Colon (tissue), 2 donors: ENCODE measurements around the gene STOX2.

Experiments
- FAIRE-seq: peaks from 2 replicates; lab custom pipeline; 2012; peaks lifted over from hg19 to GRCh38; lab: Jason Lieb, UNC
- donor health status: control.
- donor health status: control.

Gene STOX2, protein sequence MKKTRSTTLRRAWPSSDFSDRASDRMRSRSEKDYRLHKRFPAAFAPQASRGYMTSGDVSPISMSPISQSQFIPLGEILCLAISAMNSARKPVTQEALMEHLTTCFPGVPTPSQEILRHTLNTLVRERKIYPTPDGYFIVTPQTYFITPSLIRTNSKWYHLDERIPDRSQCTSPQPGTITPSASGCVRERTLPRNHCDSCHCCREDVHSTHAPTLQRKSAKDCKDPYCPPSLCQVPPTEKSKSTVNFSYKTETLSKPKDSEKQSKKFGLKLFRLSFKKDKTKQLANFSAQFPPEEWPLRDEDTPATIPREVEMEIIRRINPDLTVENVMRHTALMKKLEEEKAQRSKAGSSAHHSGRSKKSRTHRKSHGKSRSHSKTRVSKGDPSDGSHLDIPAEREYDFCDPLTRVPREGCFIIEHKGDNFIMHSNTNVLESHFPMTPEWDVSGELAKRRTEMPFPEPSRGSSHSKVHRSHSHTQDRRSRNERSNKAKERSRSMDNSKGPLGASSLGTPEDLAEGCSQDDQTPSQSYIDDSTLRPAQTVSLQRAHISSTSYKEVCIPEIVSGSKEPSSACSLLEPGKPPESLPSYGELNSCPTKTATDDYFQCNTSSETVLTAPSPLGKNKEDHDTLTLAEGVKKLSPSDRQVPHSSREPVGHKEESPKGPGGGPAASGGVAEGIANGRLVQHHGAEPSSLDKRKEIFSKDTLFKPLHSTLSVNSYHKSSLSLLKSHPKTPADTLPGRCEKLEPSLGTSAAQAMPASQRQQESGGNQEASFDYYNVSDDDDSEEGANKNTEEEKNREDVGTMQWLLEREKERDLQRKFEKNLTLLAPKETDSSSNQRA (N-terminal part only)

DNA sequence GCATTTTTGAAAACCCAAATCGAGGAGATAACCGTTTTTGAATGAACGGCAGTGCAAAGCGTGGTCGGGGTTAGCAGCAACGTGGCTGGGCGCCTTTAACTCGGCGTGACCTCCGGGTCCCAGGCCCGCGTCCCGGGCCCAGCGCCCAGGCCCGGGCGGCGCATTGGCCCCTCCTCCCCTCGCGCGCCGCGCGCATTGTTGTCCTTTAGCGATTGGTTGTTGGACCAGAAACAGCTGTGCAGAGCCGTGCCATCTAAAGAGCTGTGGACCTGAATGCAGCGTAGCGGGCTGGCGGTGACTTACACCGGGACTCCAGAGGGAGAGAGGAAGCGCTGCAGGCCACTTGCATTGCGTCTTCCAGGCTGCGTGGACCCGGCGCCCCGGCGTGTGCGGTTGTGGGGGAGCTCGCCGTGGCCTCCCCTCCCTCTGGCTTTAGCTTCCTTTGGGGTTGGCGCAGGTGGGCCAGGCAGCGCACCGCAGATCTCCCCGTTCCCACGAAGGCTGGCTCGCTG is at the start of gene STOX2:
STOX2 (plus strand) TSS at position 227 of the 512 bp plus-strand sequence. CDS start 1,484 bp downstream, outside the sequence.
- no peak for FAIRE-seq

DNA sequence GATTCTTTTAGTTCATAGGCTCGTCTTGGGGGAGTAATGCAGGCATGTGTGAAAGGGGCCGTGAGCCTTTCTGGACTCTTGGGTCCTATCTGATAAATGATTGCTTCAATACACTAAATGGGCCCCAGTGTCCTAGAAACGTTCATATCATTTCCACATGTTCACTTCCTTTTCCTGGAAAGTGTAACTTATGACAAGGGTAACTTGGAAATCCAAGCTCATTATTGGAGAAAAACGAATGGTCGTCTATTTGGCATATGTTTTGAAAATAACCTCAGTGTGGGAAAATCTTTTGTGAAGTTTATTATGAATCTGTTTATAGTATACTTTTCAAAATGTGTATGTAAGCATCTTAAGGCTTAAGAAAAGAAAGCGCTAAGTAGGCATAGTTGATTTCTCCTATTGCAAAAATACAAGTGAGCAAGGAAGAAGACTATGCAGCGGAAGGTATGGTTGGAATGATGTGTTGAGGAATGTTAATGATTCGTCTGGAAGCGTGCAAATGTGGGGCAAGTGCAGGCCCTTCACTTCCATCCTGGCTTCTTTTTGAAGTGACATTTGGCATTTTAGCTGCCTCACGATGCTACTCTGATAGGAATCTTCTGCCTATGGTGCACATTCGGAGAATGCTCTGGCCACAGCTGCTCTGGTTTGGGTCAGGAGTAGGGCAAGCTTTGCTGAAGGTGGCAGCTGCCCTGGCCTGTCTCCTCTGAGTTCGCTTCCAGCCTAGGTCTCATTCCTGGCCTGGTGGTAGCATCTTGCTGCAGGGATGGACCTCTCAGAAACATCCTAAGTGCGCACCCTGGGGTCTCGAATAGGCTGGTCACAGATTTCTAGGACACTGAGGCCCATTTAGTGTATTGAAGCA is 49.5 kb upstream of the STOX2 start:
- FAIRE-seq: no peak

DNA sequence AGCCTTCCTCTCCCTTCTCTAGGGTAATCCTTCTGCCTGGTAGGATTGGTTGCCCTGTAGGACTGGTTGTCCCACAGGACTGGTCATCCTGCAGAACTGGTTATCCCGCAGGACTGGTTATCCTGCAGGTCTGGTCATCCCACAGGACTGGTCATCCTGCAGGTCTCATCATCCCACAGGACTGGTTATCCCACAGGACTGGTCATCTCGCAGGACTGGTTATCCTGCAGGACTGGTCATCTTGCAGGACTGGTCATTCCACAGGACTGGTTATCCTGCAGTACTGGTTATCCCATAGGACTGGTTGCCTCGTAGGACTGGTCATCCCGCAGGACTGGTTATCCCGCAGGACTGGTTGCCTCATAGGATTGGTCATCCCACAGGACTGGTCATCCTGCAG is 48.1 kb upstream of the STOX2 start:
- no peak for FAIRE-seq

DNA sequence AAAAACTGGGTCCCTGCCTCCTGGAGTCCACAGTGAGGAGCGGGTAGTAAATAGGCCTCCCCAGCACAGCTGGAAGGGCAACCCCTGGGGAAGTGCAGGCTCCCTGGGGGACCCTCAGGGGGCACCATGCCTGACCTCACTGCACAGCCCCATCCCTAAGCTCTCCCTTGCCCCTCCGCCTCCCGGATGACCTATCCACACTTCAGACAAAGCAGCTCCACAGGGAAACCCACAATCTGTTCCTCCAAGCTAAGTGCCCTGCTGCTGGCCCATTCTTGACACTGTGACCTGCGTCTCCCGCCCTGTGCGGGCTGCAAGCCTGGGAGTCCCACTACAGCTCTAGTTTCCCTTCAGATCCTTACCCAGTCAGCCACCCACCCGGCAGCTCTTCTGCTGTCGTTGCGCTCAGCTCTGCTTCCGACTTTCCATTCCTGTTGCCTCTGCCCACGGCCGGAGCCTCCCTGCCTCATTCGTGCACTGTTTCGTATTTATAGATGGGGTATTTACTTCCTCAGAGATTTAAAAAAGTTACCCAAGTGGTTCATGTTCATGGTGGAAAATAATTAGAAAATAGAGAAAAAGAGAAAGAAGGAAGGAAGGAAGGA is 47.0 kb upstream of the STOX2 start:
- no peak for FAIRE-seq

DNA sequence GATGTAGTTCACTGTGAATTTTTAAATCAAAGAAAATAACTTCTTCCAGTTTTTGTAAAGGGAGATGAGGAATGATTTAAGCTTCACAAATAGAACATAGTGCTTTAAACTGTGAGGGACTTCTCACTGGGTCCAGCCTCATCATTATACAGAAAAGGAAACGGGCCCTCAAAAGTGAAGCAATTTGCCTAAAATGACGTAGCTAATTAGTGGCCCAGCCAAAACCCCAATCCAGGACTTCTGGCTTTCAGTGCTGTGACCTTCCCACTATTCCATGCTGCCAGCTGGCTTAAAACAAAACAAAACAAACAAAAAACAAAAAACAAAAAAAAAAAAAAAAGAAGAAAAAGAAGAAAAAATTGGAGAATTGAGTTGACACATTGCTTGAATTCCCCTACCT is 45.0 kb upstream of the STOX2 start:
- FAIRE-seq: no peak

DNA sequence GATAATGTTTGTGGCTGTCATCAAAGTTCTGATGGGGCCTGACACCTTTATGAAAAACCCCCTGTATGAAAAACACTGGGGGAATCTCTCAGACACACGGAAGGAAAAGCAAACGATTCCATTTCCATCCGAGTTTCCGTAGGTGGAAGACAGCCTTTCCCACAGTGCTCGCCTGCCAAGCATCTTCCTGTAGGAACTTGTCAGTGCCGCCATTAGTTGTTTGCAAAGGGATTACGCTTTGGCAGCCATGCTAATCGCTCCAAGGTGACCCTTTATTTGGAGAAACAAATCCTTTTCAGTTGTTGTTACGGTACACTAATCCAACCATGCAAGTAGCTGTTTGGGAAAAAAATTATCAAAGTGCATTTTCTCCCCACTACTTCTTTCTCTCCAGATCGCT is 44.4 kb upstream of the STOX2 start:
- FAIRE-seq: no peak

DNA sequence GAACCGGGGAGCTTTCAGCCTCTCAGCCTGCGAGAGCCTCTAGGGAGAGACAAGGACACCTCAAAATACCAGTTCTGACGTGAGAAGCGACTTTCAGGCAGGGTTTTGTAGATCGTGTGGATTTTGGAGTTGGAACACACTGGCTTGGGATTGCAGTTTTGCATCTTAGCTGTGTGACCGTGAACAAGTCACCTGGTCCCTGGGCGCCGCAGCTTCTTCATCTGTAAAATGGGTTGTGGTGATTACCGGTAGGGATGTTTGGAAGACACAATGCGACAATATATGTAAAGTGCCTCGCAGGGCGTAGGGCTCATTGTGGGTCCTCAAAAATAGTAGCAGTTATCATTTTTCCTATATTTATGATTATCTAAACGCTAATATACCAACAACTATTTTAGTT is 43.7 kb upstream of the STOX2 start:
- FAIRE-seq: no peak

DNA sequence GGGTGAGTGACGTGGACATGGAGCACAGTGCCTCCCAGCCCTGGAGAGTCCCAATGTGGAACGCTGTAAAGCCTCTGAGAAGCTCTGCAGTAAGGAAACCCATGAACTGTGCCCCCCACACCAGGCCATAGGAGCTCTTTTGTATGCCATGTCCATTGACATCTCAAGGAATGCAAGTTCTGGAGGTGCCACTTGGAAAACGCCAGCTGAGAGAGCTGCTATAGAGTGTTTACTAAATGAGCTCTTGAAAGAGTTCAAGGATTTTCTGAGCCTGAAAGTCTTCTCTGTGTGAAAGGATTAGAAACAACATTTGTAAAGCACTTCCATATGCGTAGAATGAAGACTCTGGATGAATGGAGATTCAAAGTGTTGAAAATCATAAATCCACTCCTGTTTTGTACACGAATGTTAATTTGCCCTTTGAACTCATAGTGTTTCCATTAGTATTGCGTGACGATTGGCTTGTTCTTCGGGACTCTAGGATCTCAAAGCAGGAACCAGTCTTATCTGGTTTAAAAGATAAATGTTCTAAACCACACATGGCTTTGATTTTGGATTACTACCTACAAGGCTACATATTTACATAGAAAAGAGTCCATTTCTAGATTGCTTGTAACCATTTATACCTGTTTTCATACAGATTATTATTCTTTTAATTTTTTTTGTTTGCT is 41.8 kb upstream of the STOX2 start:
- no peak for FAIRE-seq

DNA sequence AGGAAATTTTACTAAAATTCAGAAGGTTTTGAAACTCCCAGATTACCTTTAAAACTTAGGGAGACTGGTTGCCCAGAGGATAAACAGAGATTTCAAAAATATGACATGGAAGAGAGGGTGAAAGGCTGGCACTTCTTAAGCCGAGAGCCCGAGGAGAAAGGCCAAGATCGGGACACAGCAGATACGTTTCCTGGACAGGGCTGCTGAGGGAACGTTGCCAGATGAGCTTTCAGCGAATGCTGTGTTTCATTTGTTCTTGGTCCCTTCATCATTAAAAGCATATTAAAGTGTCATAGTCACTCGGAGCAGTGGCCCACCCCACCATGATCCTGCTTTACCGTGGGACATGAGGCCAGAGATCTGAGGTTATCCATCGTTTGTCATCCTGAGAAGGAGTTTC is 37.9 kb upstream of the STOX2 start:
- no peak for FAIRE-seq

DNA sequence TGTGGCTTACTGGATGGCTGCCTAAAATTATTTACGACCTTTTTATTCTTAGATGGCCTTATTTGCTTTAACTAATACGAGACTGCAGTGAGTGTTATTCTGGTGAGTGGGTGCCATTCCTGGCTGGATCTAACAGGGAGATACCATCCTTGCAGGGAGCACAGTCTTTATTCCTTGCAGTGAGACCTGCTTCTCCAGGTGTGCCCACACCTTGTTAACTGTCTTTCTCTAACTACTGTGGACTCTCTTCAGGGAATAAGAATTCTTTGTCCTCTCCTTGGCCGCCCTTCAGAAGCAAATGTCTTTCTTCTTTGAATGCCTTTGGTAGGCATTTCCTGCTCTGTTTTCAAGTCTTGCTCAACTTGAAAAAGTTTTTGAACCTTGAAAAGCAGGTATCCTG is 34.1 kb upstream of the STOX2 start:
- no peak for FAIRE-seq

DNA sequence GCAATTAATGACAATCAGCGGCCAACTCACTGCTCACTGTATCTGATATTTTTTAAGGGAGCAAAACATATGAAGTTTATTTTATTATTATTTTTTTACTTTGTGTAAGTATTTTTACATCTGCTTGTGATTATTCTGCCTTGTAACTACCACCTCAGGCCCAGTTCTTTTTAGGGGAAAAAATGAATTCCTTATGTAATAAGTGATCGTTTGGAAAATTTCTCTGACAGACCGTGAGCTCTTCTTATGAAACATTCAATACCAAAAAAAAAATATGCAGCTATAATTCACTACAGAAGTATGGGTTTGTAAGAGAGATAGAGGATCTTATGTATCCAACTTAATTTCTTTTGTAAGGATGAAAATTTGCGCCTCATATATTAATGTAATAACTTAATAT is 33.5 kb upstream of the STOX2 start:
- no peak for FAIRE-seq

DNA sequence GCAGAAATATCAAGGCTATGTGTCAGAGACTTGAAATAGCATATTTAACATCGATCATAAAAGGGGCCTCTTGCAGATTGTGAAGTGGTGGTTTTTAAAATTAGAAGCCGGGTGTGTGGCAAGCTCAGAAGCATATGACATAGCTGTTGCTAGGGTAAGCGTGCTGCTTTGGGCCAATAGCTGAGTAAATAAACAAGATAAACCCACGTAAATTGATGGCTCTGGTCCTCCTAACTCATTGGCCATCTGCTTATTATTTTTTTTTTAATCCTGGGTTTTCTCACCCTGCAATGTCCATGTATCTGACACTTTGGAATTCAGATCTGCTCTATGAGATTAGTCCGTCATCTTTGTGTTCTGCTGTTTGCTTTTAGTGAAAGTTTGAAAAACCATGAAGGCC is 32.6 kb upstream of the STOX2 start:
- FAIRE-seq: no peak

DNA sequence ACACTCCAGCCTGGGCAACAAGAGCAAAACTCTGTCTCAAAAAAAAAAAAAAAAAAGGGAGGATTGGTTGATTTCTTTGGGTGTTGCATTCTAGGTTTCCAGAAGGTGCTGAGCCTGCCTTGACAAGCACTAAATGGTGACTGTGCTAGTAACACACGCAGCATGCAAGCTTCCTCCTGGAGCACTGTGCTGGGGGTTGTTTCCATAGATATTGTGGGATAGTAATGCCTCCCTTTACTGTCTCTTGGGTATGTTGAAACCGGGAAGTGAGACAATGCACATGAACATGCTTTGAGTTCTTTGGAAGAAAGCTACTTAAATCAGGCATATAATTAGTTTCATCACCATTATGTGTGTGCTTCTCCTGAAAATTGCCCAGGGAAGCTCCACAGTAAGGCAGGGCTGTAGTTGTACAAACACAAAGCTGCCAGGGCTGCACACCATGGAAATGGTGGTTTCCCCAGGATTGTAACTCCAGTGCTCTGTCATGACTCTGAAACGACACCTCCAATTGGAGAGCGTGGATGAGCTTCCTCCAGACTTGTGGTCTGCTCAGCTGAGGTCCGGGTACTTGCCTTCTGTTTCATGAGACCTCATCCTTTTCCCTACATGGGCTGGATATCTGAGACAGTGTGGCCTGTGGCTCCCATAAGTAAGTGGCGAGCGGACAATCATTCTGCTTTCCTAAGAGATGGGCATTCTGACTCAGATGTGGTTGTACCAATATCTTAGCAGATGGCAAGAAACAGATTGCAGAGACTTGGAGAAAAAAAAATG is 31.5 kb upstream of the STOX2 start:
- no peak for FAIRE-seq

DNA sequence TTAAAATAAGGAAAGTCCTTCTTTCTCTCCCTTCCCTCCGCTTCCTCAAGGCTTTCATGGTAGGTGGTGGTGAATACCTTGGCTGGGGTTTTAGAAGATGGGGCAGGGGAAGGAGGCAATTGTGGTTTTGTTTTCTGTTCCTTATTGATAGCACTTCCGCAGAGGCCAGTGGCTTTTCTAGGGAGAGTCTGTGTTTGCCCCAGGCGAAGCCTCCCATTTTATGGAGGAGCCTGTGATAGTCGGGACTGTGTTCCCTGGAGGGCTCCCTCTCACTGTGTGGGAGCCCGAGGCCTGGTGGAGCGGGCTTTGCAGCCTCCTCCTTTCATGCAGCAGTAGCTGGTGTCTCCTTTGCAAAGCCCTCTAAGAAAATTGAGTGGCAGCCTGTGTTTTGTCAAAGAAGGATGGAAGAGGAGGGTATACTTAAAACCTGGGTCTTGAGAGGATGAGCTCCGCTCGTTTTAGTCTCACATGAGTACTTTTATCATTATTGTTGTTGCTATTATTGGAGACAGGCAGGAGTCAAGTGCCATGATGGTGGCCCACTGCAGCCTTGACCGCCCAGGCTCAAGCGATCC is 29.8 kb upstream of the STOX2 start:
- no peak for FAIRE-seq

DNA sequence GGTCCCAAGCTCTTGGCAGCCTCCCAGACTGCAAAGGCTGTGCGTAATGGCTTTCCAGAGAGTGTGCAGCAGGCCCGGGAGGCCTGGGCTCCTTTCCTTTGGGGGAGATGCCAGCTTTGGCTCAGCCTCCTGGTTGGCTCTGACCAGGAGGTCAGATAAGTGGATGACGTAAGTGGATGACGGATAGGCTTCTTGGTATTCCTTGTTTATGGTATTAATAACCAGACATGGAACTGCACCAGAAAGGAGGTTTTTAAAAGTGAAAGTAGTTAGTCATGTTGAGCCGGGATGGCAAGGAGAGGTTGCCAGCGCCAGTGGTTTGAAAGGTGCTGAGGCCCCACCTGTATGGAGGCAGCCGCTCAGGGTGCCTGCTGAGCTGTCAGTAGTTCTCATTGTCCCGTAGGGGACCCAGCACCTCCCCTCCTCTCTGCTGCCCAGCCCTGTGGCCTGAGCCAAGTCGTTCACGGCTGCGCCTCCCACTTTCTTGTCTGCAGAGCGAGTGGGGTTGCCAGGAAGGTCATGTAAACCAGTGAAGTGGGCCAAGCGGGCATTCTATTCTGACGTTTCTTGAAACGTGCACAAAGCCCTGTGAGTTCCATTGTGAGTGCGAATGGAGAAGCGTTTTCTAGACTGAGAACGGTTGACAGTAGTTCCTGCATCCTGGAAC is 28.7 kb upstream of the STOX2 start:
- no peak for FAIRE-seq

DNA sequence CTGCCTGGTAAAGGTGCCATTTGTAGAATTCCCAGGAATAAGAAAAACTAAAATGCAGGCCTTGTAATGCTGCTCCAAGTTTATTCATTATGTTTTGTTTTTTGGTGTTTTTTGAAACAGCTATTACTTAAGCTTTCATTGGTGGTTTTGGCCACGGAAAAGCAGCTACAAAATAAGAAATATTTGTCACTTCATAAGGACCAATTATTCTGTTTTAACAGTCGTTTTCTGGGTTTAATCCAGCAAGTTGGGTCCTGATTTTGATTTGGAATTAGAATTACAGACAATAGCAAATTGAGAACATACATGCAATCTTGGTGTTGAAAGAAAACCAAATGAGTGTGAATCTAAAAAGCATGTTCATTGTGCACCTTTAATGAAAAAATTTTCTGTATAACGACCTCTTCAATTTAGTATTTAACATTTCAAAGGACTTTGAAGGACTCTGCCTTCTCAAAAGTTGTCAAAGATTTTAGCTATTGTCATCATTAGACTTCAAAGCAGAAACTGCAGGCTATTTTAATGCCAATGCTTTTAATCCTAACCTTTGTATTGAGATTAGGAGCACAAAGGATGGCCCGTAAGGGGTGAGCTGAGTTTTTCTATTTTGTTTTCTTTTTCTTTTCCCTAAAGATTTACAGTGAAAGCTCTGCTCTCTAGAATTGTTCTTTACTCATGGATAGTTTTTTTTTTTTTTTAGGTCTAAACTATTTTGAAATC is 26.7 kb upstream of the STOX2 start:
- no peak for FAIRE-seq

DNA sequence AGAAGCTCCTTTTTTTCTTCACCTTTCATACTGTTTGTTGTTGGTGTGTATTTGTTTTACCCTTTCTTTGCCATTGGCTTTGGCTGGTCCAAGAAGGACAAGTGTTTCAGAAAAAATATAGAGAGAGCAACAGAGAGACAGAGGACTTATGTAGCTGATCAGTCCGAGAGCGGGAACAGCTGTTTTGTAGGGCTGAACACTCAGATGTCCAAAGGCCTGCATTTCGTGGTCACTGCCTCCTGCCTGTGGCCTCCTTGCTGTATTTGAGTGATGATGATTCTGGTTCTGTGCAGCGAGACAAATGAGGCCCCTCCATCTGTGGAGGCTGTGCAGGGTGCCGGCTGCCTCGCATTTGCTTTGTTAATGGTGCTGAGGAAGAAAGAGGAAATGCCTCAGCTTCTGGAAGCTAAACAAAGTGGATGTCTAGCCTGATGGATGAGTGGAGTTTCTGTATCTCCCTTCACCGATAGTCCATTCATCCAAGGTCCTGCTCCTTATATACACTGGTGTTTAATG is 19.8 kb upstream of the STOX2 start:
- no peak for FAIRE-seq

DNA sequence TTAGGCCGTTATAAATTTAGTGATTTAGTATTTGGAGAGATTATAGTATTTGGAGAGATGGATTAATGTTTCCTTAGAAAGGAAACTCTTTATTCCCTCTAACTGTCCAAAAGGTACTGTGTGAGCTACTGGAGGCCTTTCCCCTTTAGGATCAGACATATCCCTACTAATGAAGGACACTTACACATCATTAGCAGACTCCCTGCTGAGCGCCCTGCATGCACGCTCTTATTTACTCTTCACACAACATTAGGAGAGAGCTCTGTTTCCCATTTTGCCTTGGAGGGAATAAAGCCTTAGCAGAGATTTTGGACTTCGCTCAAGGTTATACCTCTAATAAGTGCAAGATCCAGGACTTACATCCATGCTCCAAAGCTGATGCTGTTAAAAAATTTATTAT is 17.8 kb upstream of the STOX2 start:
- no peak for FAIRE-seq

DNA sequence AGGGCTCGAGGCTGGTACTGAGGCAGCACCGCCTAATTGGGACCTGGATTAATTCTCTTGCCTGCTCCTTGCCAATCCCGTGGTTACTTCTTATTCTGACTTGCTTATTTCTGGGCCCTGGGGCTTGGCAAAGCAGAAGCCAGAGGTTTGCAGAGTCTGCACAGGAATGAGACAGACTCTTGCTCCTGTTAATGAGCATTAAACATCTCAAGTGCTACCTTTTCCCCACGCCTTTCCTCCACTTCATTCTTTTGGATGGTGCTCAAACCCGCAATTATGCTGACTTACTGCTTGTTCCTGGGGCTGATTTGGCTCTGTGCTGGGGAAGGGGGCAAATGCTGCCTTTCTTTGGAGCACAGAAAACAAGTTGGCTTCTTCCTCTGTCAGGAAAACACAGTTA is 16.5 kb upstream of the STOX2 start:
- FAIRE-seq: no peak
